ENCODE measurements around the gene GSN.

GSN gene

GRCh38 chr9:121233906-121234831 lies 33.8 kb upstream of the GSN start:
- Histone ChIP-seq H3K4me1 (ENCODE audit: insufficient read depth, low read length) (no peaks in the 10 kb centered on the region), H3K36me3 (ENCODE audit: insufficient read depth, low read length) (no peaks in the 10 kb centered on the region), H3K4me3 (ENCODE audit: low read depth in 1 of 2, low read length in 2 of 2) (no peak overlapping the region), H3K27me3 (ENCODE audit: control insufficient read depth in 1 of 2, insufficient read depth in 2 of 2, low read length in 2 of 2) (no peaks in the 10 kb centered on the region), H3K27ac (ENCODE audit: low read depth, low read length) (no peak overlapping the region), H3K9me3 (ENCODE audit: low read length) (no peaks in the 10 kb centered on the region), H3K9ac (ENCODE audit: low read length) (no peak overlapping the region)

- no peaks in the 10 kb centered on the region for H3K36me3 ChIP-seq (ENCODE audit: insufficient read depth, low read length)
- no peaks in the 10 kb centered on the region for H3K4me1 ChIP-seq (ENCODE audit: insufficient read depth, low read length)
- H3K9me3 ChIP-seq (ENCODE audit: low read length) = no peaks in the 10 kb centered on the region
- H3K27me3 ChIP-seq (ENCODE audit: control insufficient read depth in 1 of 2, insufficient read depth in 2 of 2, low read length in 2 of 2) = no peaks in the 10 kb centered on the region
- no peak overlapping the region for H3K9ac ChIP-seq (ENCODE audit: low read length)
- H3K4me3 ChIP-seq (ENCODE audit: low read depth in 1 of 2, low read length in 2 of 2) = no peak overlapping the region
- H3K27ac ChIP-seq (ENCODE audit: low read depth, low read length) = no peak overlapping the region
Observed at GRCh38 chr9:121234832-121235161, 33.2 kb upstream of the GSN start.

- Histone ChIP-seq H3K27me3 (ENCODE audit: control insufficient read depth in 1 of 2, insufficient read depth in 2 of 2, low read length in 2 of 2) (no peaks in the 10 kb centered on the region), H3K9me3 (ENCODE audit: low read length) (no peaks in the 10 kb centered on the region), H3K9ac (ENCODE audit: low read length) (no peak overlapping the region), H3K36me3 (ENCODE audit: insufficient read depth, low read length) (no peaks in the 10 kb centered on the region), H3K4me1 (ENCODE audit: insufficient read depth, low read length) (no peaks in the 10 kb centered on the region), H3K4me3 (ENCODE audit: low read depth in 1 of 2, low read length in 2 of 2) (no peak overlapping the region), H3K27ac (ENCODE audit: low read depth, low read length) (no peak overlapping the region)
Observed at GRCh38 chr9:121235512-121235911, 32.5 kb upstream of the GSN start.

- H3K27ac ChIP-seq (ENCODE audit: low read depth, low read length) = no peak overlapping the region
- no peaks in the 10 kb centered on the region for H3K9me3 ChIP-seq (ENCODE audit: low read length)
- H3K4me3 ChIP-seq (ENCODE audit: low read depth in 1 of 2, low read length in 2 of 2) = no peak overlapping the region
- H3K36me3 ChIP-seq (ENCODE audit: insufficient read depth, low read length) = no peaks in the 10 kb centered on the region
- H3K9ac ChIP-seq (ENCODE audit: low read length) = no peak overlapping the region
- no peaks in the 10 kb centered on the region for H3K27me3 ChIP-seq (ENCODE audit: control insufficient read depth in 1 of 2, insufficient read depth in 2 of 2, low read length in 2 of 2)
- H3K4me1 ChIP-seq (ENCODE audit: insufficient read depth, low read length) = peaks cover 17% of the 10 kb centered on the region
Observed at GRCh38 chr9:121237916-121238315, 30.0 kb upstream of the GSN start.

- H3K9ac ChIP-seq (ENCODE audit: low read length) = no peak overlapping the region
- H3K9me3 ChIP-seq (ENCODE audit: low read length) = no peaks in the 10 kb centered on the region
- no peak overlapping the region for H3K27ac ChIP-seq (ENCODE audit: low read depth, low read length)
- H3K4me1 ChIP-seq (ENCODE audit: insufficient read depth, low read length) = peaks cover 22% of the 10 kb centered on the region
- H3K4me3 ChIP-seq (ENCODE audit: low read depth in 1 of 2, low read length in 2 of 2) = no peak overlapping the region
- H3K36me3 ChIP-seq (ENCODE audit: insufficient read depth, low read length) = no peaks in the 10 kb centered on the region
- H3K27me3 ChIP-seq (ENCODE audit: control insufficient read depth in 1 of 2, insufficient read depth in 2 of 2, low read length in 2 of 2) = no peaks in the 10 kb centered on the region
Observed at GRCh38 chr9:121239071-121239470, 28.9 kb upstream of the GSN start.

- H3K27ac ChIP-seq (ENCODE audit: low read depth, low read length) = no peak overlapping the region
- H3K9me3 ChIP-seq (ENCODE audit: low read length) = no peaks in the 10 kb centered on the region
- H3K9ac ChIP-seq (ENCODE audit: low read length) = no peak overlapping the region
- H3K27me3 ChIP-seq (ENCODE audit: control insufficient read depth in 1 of 2, insufficient read depth in 2 of 2, low read length in 2 of 2) = no peaks in the 10 kb centered on the region
- peaks cover 22% of the 10 kb centered on the region for H3K4me1 ChIP-seq (ENCODE audit: insufficient read depth, low read length)
- H3K36me3 ChIP-seq (ENCODE audit: insufficient read depth, low read length) = no peaks in the 10 kb centered on the region
- H3K4me3 ChIP-seq (ENCODE audit: low read depth in 1 of 2, low read length in 2 of 2) = no peak overlapping the region
Observed at GRCh38 chr9:121239851-121240250, 28.1 kb upstream of the GSN start.

GRCh38 chr9:121240472-121241135 lies 27.4 kb upstream of the GSN start:
- Histone ChIP-seq H3K27me3 (ENCODE audit: control insufficient read depth in 1 of 2, insufficient read depth in 2 of 2, low read length in 2 of 2) (no peaks in the 10 kb centered on the region), H3K27ac (ENCODE audit: low read depth, low read length) (no peak overlapping the region), H3K36me3 (ENCODE audit: insufficient read depth, low read length) (no peaks in the 10 kb centered on the region), H3K4me3 (ENCODE audit: low read depth in 1 of 2, low read length in 2 of 2) (no peak overlapping the region), H3K9me3 (ENCODE audit: low read length) (no peaks in the 10 kb centered on the region), H3K4me1 (ENCODE audit: insufficient read depth, low read length) (peaks cover 22% of the 10 kb centered on the region), H3K9ac (ENCODE audit: low read length) (no peak overlapping the region)

GRCh38 chr9:121242219-121242958 lies 25.6 kb upstream of the GSN start:
- H3K27me3 ChIP-seq (ENCODE audit: control insufficient read depth in 1 of 2, insufficient read depth in 2 of 2, low read length in 2 of 2) = no peaks in the 10 kb centered on the region
- H3K36me3 ChIP-seq (ENCODE audit: insufficient read depth, low read length) = no peaks in the 10 kb centered on the region
- H3K4me3 ChIP-seq (ENCODE audit: low read depth in 1 of 2, low read length in 2 of 2) = no peak overlapping the region
- H3K27ac ChIP-seq (ENCODE audit: low read depth, low read length) = peak overlapping the region; percentile 70
- peaks cover 22% of the 10 kb centered on the region for H3K4me1 ChIP-seq (ENCODE audit: insufficient read depth, low read length)
- H3K9me3 ChIP-seq (ENCODE audit: low read length) = no peaks in the 10 kb centered on the region
- no peak overlapping the region for H3K9ac ChIP-seq (ENCODE audit: low read length)

GRCh38 chr9:121242959-121243346 lies 25.0 kb upstream of the GSN start:
- Histone ChIP-seq H3K4me3 (ENCODE audit: low read depth in 1 of 2, low read length in 2 of 2) (no peak overlapping the region), H3K4me1 (ENCODE audit: insufficient read depth, low read length) (peaks cover 22% of the 10 kb centered on the region), H3K27ac (ENCODE audit: low read depth, low read length) (peak overlapping the region; percentile 70), H3K9me3 (ENCODE audit: low read length) (no peaks in the 10 kb centered on the region), H3K9ac (ENCODE audit: low read length) (no peak overlapping the region), H3K36me3 (ENCODE audit: insufficient read depth, low read length) (no peaks in the 10 kb centered on the region), H3K27me3 (ENCODE audit: control insufficient read depth in 1 of 2, insufficient read depth in 2 of 2, low read length in 2 of 2) (no peaks in the 10 kb centered on the region)

- Histone ChIP-seq H3K27ac (ENCODE audit: low read depth, low read length) (no peak overlapping the region), H3K9ac (ENCODE audit: low read length) (no peak overlapping the region), H3K27me3 (ENCODE audit: control insufficient read depth in 1 of 2, insufficient read depth in 2 of 2, low read length in 2 of 2) (no peaks in the 10 kb centered on the region), H3K9me3 (ENCODE audit: low read length) (no peaks in the 10 kb centered on the region), H3K36me3 (ENCODE audit: insufficient read depth, low read length) (no peaks in the 10 kb centered on the region), H3K4me3 (ENCODE audit: low read depth in 1 of 2, low read length in 2 of 2) (no peak overlapping the region), H3K4me1 (ENCODE audit: insufficient read depth, low read length) (peaks cover 14% of the 10 kb centered on the region)
Observed at GRCh38 chr9:121246821-121247561, 21.0 kb upstream of the GSN start.

GRCh38 chr9:121249563-121249962 lies 18.4 kb upstream of the GSN start:
- H3K27me3 ChIP-seq (ENCODE audit: control insufficient read depth in 1 of 2, insufficient read depth in 2 of 2, low read length in 2 of 2) = no peaks in the 10 kb centered on the region
- no peak overlapping the region for H3K9ac ChIP-seq (ENCODE audit: low read length)
- H3K36me3 ChIP-seq (ENCODE audit: insufficient read depth, low read length) = no peaks in the 10 kb centered on the region
- H3K27ac ChIP-seq (ENCODE audit: low read depth, low read length) = no peak overlapping the region
- H3K9me3 ChIP-seq (ENCODE audit: low read length) = no peaks in the 10 kb centered on the region
- no peak overlapping the region for H3K4me3 ChIP-seq (ENCODE audit: low read depth in 1 of 2, low read length in 2 of 2)
- H3K4me1 ChIP-seq (ENCODE audit: insufficient read depth, low read length) = no peaks in the 10 kb centered on the region

All from muscle layer of colon (tissue), 2 donors.